ENCODE results near the gene KIF17.

Gene KIF17

GRCh38 chr1:20657024-20657423, 60.8 kb downstream of the KIF17 start:
- DNase-seq, result no peak

- no peak for DNase-seq
Measured at GRCh38 chr1:20654104-20654690, 63.6 kb downstream of the KIF17 start.

- no peak for DNase-seq
Measured at GRCh38 chr1:20652300-20652699, 65.5 kb downstream of the KIF17 start.

GRCh38 chr1:20648946-20649345, 68.9 kb downstream of the KIF17 start:
- no peak for DNase-seq

DNA sequence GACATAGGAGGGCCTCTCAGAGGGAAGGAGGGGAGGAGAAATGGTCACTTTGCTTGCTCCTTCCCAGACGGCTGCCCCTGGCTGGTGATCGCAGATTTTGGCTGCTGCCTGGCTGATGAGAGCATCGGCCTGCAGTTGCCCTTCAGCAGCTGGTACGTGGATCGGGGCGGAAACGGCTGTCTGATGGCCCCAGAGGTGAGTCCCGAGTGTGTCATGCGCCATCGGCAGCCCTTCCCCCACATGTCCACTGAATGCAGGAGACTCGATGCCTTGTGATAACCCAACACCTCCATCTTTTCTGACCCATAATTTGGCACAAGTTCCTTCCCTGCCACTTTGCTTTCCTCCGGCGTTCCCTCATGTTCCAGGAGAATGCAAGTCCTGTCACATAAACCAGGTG, 69.4 kb downstream of the KIF17 start:
- no peak for DNase-seq

DNA sequence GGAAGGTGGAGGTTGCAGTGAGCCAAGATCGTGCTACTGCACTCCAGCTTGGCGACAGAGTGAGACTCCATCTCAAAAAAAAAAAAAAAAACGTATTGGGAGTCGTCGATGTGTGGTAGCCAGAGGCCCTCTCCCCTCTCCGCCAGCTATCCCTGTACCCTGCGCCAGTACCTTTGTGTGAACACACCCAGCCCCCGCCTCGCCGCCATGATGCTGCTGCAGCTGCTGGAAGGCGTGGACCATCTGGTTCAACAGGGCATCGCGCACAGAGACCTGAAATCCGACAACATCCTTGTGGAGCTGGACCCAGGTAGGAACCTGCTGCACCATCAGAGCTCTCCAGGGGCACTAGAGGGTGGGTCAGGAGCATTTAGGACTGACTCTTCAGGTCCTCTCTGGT, 72.4 kb downstream of the KIF17 start:
- no peak for DNase-seq

DNA sequence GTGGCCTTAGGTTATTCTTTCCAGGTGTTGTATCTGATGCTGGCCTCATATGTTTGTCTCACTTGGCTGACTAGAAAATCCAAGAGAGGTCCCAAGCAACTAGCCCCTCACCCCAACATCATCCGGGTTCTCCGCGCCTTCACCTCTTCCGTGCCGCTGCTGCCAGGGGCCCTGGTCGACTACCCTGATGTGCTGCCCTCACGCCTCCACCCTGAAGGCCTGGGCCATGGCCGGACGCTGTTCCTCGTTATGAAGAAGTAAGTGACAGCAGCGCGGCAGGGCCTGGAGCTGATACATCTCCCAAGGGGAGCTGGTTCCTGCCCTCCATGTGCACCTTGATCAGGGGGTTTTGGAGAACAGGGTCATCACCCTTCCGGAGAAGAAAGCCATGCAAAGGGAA, 73.4 kb downstream of the KIF17 start:
- DNase-seq, result no peak

GRCh38 chr1:20643080-20643479, 74.7 kb downstream of the KIF17 start:
- DNase-seq, result no peak

- DNase-seq, result no peak
Measured at GRCh38 chr1:20641975-20642374, 75.8 kb downstream of the KIF17 start.

DNA sequence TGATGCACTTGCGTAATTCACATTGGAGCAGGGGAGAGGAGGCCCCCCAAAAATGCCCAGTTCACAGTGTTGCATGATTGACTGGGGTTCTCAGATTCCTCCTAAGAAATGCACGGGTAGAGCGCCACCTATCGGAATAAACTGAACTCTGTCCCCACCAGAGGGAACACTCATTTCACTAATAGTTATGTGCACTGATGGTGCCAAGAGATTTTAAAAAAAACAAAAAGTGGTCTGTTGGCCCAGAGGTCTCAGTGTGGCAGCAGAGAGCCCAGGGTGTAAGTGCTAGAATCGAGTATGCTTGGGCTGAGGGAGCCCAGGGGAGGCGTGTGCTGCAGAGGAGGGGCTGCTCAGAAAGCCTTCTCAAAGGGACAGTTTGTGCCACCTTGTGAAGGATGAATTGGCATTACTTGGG, 77.6 kb downstream of the KIF17 start:
- peak; percentile 75 for DNase-seq

GRCh38 chr1:20636785-20637347, 80.9 kb downstream of the KIF17 start:
- DNase-seq, result no peak

DNA sequence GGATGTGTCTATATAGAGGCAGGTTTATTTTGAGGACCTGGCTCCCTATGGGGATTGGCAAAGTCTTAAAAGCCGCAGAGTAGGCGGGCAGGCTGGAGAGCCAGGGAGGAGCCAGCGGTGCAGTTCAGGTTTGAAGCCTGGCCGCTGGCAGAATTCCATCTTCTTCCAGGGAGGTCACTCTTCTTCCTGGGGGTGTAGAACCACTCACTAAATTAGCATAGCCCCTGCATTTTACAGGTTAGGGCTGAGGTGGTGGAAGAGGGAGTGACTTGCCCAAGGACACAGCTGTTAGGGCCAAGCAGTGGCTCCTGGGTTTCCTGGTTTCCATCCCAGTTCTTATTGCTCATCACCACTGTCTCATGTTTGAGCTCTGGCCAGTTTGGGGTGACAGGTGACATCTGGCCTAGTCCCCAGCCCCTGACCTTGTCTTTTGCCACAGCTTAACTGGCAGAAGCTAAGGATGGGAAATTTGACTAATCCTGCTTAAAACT, 83.2 kb downstream of the KIF17 start:
- DNase-seq, result no peak

- DNase-seq, result peak; percentile 60
Measured at GRCh38 chr1:20634065-20634593, 83.7 kb downstream of the KIF17 start.

DNA sequence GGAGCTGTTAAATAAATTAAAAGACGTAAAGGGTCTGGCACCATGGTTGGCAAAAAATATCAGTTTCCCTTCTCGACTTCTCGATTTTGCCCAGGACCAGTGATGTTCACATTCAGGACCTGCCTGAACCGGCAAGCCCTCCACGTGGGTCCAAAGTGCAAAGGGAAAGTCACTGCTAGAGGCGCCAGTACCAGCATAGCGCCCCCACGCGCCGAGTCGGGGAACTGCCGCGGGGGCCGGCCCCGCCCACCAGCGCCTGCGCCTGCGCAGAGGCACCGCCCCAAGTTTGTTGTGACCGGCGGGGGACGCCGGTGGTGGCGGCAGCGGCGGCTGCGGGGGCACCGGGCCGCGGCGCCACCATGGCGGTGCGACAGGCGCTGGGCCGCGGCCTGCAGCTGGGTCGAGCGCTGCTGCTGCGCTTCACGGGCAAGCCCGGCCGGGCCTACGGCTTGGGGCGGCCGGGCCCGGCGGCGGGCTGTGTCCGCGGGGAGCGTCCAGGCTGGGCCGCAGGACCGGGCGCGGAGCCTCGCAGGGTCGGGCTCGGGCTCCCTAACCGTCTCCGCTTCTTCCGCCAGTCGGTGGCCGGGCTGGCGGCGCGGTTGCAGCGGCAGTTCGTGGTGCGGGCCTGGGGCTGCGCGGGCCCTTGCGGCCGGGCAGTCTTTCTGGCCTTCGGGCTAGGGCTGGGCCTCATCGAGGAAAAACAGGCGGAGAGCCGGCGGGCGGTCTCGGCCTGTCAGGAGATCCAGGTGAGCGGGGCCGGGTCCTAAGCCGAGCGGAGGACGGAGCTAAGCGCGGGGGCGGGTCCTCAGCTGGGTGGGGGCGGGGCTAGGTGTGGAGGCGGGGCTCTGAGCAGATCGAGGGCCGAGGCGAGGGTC, 84.4 kb downstream of the KIF17 start, which contains the start of gene PINK1:
Gene PINK1 (plus strand): TSS at position 269 of the 875 bp plus-strand sequence. CDS start 91 bp downstream, at position 360.
- DNase-seq, result peak; percentile 99

GRCh38 chr1:20632386-20632785, 85.4 kb downstream of the KIF17 start:
- DNase-seq, result no peak

DNA sequence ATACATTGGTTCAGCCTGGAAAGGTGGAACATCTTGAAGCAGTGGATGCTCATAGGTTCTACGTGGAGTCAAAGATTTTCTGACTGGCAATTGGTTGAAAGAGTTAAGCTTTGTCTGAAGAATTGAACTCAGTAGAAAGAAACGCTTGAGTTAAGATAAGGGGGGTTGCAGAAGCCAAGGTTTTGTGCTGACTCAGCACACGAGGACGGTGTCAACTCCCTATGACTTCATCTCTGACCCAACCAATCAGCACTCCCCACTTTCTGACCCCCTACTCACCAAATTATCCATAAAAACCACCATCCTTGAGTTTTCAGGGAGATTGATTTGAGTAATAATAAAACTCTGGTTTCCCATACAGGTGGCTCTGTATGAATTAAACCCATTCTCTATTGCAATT, 87.1 kb downstream of the KIF17 start:
- no peak for DNase-seq

GRCh38 chr1:20626524-20626923, 91.3 kb downstream of the KIF17 start:
- DNase-seq, result no peak

- no peak for DNase-seq
Measured at GRCh38 chr1:20626098-20626427, 91.7 kb downstream of the KIF17 start.

GRCh38 chr1:20625176-20626097, 92.4 kb downstream of the KIF17 start:
- no peak for DNase-seq

GRCh38 chr1:20624709-20625108, 93.1 kb downstream of the KIF17 start:
- no peak for DNase-seq

DNA sequence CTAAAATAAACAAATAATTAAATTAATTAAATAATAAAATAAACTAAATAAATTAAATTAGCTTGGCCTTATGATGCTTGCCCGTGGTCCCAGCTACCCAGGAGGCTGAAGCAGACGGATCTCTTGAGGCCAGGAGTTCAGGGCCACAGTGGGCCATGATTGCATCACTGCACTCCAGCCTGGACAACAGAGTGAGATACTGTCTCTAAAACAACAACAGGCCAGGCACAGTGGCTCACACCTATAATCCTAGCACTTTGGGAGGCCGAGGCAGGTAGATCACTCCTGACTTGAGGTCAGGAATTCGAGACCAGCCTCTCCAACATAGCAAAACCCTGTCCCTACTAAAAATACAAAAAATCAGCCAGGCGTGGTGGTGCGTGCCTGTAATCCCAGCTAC, 96.8 kb downstream of the KIF17 start:
- no peak for DNase-seq

DNA sequence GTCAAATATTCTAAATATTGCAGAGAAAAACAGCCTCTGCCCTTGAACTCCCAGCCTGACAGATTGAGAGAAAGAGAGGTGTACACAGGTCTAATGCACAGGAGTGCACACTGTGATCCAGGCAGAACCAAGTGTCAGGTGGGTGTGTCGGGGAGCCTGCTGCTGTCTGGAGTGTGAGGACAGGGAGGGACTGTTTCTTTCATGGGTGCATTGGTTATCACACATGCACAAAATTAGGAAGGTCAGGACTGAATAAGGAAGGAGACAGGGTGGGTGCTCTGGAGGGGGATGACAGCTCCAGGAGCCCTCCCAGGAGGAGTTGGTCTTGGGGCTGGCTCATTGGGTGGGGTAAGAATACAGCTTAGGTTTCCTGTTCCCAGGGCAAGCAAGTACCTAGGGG, 97.8 kb downstream of the KIF17 start:
- no peak for DNase-seq

DNA sequence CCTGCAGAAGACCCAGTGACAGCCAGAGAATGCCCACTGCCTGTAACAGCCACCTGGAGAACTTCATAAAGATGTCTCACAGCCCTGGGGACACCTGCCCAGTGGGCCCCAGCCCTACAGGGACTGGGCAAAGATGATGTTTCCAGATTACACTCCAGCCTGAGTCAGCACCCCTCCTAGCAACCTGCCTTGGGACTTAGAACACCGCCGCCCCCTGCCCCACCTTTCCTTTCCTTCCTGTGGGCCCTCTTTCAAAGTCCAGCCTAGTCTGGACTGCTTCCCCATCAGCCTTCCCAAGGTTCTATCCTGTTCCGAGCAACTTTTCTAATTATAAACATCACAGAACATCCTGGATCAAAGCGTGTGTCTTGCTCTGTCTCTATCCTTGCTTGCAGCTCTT, 99.3 kb downstream of the KIF17 start:
- DNase-seq, result no peak

Data from activated CD8-positive, alpha-beta memory T cell treated with anti-CD3 and anti-CD28 coated beads for 24 hours (primary cell).